A673 (cell line): Measurements from ENCODE around the gene TBCD. TPM values are rescaled to one million over a fixed set of nuclear protein-coding genes. Genes with fewer than 3 reads are reported as not detected.

Experiments
- BruUV-seq: library from RNA; stranded (reverse); fragments of 400-500 nt; replicated peaks from 2 replicates; lab custom pipeline; 2021; lab: Mats Ljungman, UMichigan
- CTCF ChIA-PET: fragments of 300-600 bp; sonication (Branson Sonifier 250); formaldehyde crosslinking; loops from one replicate; lab custom pipeline; 2022; ENCODE audit warnings: antibody characterized with exemption; lab: Charles Lee
- POLR2A ChIA-PET: fragments of 300-600 bp; sonication (Branson Sonifier 250); formaldehyde crosslinking; loops from one replicate; lab custom pipeline; 2022; ENCODE audit warnings: antibody characterized with exemption; ENCODE audit not compliant: low non-redundant PET; lab: Charles Lee
- DNase-seq: peaks from one replicate; pipeline ENCODE4 v3.0.0-alpha.2; 2015; ENCODE audit warnings: low spot score
- H3K27ac ChIP-seq: fragments of 200-600 bp; sonication (generic); 2 replicates; pipeline ENCODE4 v1.5.1; 2016; ENCODE audit warnings: mixed run types, low read depth, mild to moderate bottlenecking, mixed read lengths, antibody characterized with exemption, low read length; ENCODE audit not compliant: poor library complexity, severe bottlenecking
- H3K27me3 ChIP-seq: fragments of 200-600 bp; sonication (generic); replicated peaks from 2 replicates; pipeline ENCODE4 v1.6.1; 2017; ENCODE audit warnings: mixed run types, low read depth, mild to moderate bottlenecking, mixed read lengths, antibody characterized with exemption, low read length; ENCODE audit not compliant: insufficient read depth, poor library complexity
- H3K36me3 ChIP-seq: fragments of 200-600 bp; sonication (generic); 2 replicates; pipeline ENCODE4 v1.6.1; 2016; ENCODE audit warnings: mixed run types, mild to moderate bottlenecking, mixed read lengths, antibody characterized with exemption, low read length; ENCODE audit not compliant: insufficient read depth, poor library complexity, severe bottlenecking
- H3K4me1 ChIP-seq: fragments of 200-600 bp; sonication (generic); 2 replicates; pipeline ENCODE4 v1.6.1; 2017; ENCODE audit warnings: mixed run types, mild to moderate bottlenecking, mixed read lengths, antibody characterized with exemption, low read length; ENCODE audit not compliant: insufficient read depth, poor library complexity, severe bottlenecking
- H3K4me3 ChIP-seq: fragments of 200-600 bp; sonication (generic); 2 replicates; pipeline ENCODE4 v1.5.1; 2016; ENCODE audit warnings: low read depth, mixed run types, mild to moderate bottlenecking, mixed read lengths, low read length; ENCODE audit not compliant: poor library complexity, severe bottlenecking
- H3K9me3 ChIP-seq: fragments of 200-600 bp; sonication (generic); 2 replicates; pipeline ENCODE4 v1.6.1; 2016; ENCODE audit warnings: mixed run types, low read depth, mild to moderate bottlenecking, mixed read lengths, antibody characterized with exemption, low read length; ENCODE audit not compliant: poor library complexity, severe bottlenecking
- CTCF ChIP-seq: fragments of 300-800, 200-600 bp; sonication (generic); conservative IDR thresholded peaks from 2 replicates; pipeline ENCODE4 v1.5.1; 2017; ENCODE audit warnings: low read depth, mild to moderate bottlenecking, antibody characterized with exemption, low read length, moderate library complexity, mixed read lengths
- EZH2 ChIP-seq: fragments of 200-600 bp; sonication (generic); IDR thresholded peaks from 2 replicates; pipeline ENCODE4 v1.6.1; 2017; ENCODE audit warnings: borderline replicate concordance, low read depth, mild to moderate bottlenecking, mixed read lengths, antibody characterized with exemption, low read length; ENCODE audit not compliant: poor library complexity, severe bottlenecking
- intact Hi-C: fragments of 100-400 bp; cut with micrococcal nuclease; formaldehyde crosslinking; loops from one replicate; pipeline ENCODE4 v1.10.0; 2022; ENCODE audit not compliant: unreplicated experiment
- total RNA-seq: library from RNA; stranded (reverse); gene quantifications from 2 replicates; pipeline ENCODE4 v1.2.3, GENCODE V29; 2021

The TBCD gene
- total RNA-seq, 1 experiment from 2014 or later: 113 TPM

DNA sequence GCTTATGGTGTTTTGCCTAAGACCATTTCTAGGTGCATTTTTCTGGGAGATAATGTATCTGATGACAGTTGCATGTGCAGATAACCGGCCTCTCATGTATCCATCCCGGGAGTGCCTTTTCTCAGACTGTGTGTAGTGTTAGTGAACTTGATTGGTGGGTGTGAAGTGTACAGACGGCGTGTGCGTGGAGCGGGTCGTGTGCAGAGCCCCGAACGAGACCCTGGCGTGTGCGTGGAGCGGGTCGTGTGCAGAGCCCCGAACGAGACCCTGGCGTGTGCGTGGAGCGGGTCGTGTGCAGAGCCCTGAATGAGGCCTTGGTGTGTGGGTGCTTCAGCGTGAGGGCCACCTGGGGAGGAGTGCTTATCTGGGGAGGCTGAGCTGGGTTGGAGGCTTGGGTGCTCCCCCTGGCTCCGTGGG, 116.9 kb downstream of the TBCD start:
- no peaks in the 10 kb centered on the region for H3K9me3 ChIP-seq
- CTCF ChIA-PET: no interaction called here
- no peak for DNase-seq
- H3K4me3 ChIP-seq: no peak overlapping the region
- no peak for TF ChIP-seq EZH2
- no peak for TF ChIP-seq CTCF
- H3K36me3 ChIP-seq: peaks cover 13% of the 10 kb centered on the region
- POLR2A ChIA-PET: no interaction called here
- H3K4me1 ChIP-seq: peaks cover 25% of the 10 kb centered on the region
- no peak overlapping the region for H3K27ac ChIP-seq
- no peaks in the 10 kb centered on the region for H3K27me3 ChIP-seq
- BruUV-seq: no TSS peak
- intact Hi-C loops: no loop called here

DNA sequence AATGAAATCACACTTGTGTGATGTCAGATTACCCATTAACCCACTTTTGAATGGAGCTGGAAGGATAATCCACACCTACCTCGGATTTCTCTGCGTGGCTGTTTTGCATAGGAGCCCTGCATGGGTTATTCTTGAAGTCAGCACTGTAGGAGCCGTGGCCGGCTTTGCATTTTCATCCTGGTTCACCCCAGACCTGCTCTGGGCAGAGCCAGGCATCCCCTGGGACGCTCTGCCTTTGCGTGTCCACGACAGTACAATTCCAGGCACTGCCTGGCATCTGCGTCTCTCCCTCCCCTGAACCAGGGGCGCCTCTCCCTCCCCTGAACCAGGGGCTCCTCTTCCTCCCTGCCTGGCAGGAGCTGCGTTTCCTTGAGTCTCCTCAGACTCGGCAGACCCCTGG, 117.7 kb downstream of the TBCD start:
- H3K27ac ChIP-seq: no peak overlapping the region
- peaks cover 13% of the 10 kb centered on the region for H3K36me3 ChIP-seq
- BruUV-seq: no TSS peak
- intact Hi-C loops: no loop called here
- no peaks in the 10 kb centered on the region for H3K9me3 ChIP-seq
- H3K4me3 ChIP-seq: no peak overlapping the region
- peaks cover 17% of the 10 kb centered on the region for H3K4me1 ChIP-seq
- CTCF ChIA-PET: no interaction called here
- no peaks in the 10 kb centered on the region for H3K27me3 ChIP-seq
- POLR2A ChIA-PET: interaction anchor here (0.7 kb wide), 1 partner anchor 15 kb away, joined by 3 read pairs; no protein-coding TSS in a partner anchor
- DNase-seq: no peak
- TF ChIP-seq EZH2 (no peak), CTCF (no peak)

- intact Hi-C loops: no loop called here
- Histone ChIP-seq H3K36me3 (peaks cover 13% of the 10 kb centered on the region), H3K4me3 (no peak overlapping the region), H3K27ac (no peak overlapping the region), H3K4me1 (peaks cover 15% of the 10 kb centered on the region), H3K27me3 (no peaks in the 10 kb centered on the region), H3K9me3 (no peaks in the 10 kb centered on the region)
- ChIA-PET CTCF (no interaction called here), POLR2A (interaction anchor here (0.7 kb wide), 1 partner anchor 15 kb away, joined by 3 read pairs; no protein-coding TSS in a partner anchor)
- TF ChIP-seq CTCF (no peak), EZH2 (no peak)
- DNase-seq: no peak
- no TSS peak for BruUV-seq
These were observed 118.2 kb downstream of the TBCD start for GRCh38 chr17:82870091-82870491.
